ENCODE data around the gene ATP6V1G1.

The ATP6V1G1 gene

DNA sequence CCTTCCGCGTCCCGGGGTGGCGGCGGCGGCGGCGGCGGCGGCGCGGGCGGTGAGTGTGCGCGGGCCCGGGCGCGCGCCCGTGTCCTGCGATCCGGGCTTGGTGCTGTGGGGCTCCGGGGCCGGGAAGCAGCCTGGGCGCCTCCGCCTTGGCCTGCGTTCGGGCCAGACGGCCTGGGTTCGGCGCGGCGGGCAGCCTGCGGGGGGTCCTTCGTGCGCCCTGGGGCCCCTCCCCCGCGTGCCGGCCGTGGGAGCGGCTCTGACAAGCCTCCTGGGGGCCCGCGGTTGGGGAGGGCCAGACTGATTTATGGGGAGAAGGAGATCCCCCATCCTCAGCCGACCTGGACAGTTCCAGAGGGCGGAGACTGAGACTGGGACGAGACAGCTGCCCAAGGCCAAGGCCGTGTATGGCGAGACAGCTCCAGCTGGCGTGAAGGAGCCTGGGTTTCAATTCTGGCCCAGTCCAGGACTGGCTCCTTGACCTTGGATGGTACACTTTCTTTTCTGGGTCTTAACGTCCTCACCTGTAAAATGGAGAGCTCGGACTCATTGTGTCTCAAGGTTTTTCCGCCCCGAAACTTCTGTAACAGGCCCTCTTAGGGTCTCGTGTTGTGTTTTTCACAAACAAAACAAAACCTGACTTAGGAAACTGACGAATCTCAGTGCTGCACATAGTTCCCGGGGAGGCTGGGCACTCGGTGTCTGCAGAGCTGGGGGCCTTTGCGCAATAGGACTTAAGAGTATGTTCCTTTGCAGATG is 24.1 kb downstream of the ATP6V1G1 start:
- DNase-seq (ENCODE audit: low read depth, low spot score), result no peak

- no peak for DNase-seq (ENCODE audit: low read depth, low spot score)
Measured at GRCh38 chr9:114612272-114612923, 24.8 kb downstream of the ATP6V1G1 start.

GRCh38 chr9:114613087-114613486 is 25.5 kb downstream of the ATP6V1G1 start:
- no peak for DNase-seq (ENCODE audit: low read depth, low spot score)

DNA sequence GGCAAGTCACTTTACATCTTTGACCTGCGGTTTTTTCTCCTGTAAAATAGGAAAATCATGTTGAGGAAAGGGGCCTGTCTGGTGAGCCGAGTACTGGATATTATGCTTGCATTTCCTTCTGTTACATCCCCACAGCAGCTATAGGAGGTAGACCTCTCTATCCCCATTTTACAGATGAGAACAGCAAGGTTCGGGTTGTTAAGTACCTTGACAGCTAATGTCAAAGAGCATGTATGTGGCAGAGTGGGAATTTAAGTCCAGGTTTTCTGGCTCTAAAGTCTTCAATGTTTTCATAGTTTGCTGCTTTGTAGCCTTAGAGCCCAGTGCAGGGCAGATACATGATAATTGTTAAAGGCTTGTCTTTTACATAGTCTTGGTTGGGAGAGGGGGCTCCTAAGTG is 26.4 kb downstream of the ATP6V1G1 start:
- no peak for DNase-seq (ENCODE audit: low read depth, low spot score)

GRCh38 chr9:114614373-114614772 is 26.8 kb downstream of the ATP6V1G1 start:
- DNase-seq (ENCODE audit: low read depth, low spot score), result no peak

- DNase-seq (ENCODE audit: low read depth, low spot score), result no peak
Measured at GRCh38 chr9:114616684-114617520, 29.3 kb downstream of the ATP6V1G1 start.

- DNase-seq (ENCODE audit: low read depth, low spot score), result no peak
Measured at GRCh38 chr9:114619191-114619761, 31.7 kb downstream of the ATP6V1G1 start.

- no peak for DNase-seq (ENCODE audit: low read depth, low spot score)
Measured at GRCh38 chr9:114621561-114621960, 34.0 kb downstream of the ATP6V1G1 start.

DNA sequence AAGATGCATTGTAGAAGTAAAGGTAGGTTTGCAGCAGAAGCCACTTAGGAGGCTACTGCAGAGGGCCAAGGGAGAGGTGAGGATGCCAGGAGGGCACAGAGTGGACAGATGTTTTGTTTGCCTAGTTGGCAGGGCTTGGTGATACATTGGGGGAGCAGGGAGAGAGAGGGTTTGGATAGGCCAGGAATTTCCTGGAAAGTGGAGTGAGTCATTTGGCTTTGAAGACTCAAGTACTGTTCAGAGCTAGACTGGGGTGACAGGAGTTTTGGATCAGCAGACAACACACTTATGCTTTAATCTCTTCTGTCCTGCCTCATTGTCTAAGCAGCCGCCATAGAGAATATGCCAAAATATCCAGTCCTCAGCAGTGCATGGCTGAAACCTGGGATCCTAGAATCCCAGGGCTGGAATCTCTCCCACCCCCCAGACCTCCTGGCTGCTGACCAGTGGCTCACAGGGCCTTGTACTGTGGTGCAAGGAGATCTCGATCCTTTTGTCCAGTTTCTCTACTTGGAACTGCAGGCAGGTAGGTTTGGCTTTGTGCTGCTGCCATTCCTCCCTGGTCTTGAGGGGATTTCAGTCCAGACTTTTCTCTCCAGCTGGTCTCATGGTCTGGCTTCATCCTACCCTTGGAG is 34.5 kb downstream of the ATP6V1G1 start:
- no peak for DNase-seq (ENCODE audit: low read depth, low spot score)

- no peak for DNase-seq (ENCODE audit: low read depth, low spot score)
Measured at GRCh38 chr9:114624677-114625076, 37.1 kb downstream of the ATP6V1G1 start.

DNA sequence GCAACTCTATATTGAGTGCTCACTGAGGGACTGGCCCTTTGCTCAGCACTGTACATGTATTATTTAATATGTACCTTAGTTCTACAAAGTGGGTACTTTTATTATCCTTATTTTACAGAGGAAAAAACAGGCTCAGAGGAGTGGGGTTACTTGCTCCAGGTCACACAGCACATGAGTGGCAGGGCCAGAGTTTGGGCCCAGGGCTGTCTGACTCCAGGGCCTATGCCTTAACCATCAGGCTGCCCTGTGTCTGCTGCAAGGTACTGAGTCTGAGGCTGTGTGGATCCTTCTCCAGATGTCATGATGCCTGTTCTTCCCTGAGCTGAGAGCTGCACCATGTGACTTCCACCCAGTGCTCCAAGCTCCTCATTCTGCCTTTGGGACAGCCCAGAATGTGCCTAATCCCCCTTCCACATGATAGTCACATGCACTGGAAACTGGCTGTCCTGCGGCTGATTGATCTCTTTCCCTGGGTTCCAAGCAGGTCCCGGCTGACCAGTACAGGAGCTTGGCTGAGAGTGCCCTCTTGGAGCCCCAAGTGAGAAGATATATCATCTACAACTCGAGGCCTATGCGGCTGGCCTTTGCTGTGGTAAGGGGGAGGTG is 38.9 kb downstream of the ATP6V1G1 start:
- DNase-seq (ENCODE audit: low read depth, low spot score), result no peak

GRCh38 chr9:114627553-114627952 is 40.0 kb downstream of the ATP6V1G1 start:
- DNase-seq (ENCODE audit: low read depth, low spot score), result no peak

- no peak for DNase-seq (ENCODE audit: low read depth, low spot score)
Measured at GRCh38 chr9:114629563-114630090, 42.1 kb downstream of the ATP6V1G1 start.

GRCh38 chr9:114631166-114631565 is 43.6 kb downstream of the ATP6V1G1 start:
- no peak for DNase-seq (ENCODE audit: low read depth, low spot score)

DNA sequence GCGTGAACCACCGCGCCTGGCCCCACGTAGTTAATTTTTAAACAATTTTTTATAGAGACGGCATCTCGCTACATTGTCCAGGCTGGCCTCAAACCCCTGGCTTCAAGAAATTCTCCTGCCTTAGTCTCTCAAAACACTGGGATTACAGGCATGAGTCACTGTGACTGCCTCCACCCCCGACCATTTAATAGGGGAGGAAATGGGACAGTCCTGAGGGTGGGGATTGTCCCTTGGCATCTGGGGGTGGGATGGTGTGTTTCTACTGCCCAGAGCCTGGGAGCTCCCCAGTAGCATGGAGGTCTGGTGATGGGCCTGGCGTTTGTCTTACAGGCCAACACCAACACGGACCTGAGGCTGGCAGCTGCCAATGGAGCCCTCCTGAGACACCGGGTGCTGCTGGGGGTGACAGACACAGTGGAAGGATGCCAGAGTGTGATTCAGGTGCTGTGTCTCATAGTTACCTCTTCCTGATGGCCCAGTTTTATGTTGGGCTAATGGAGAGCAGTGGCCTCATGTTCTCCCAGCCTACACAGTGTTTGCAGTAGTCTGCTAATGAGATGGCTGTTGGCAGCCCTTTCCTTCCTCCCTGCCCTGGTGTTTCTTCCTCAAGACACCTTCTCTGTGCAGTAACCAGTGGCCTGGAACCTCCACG is 46.0 kb downstream of the ATP6V1G1 start:
- DNase-seq (ENCODE audit: low read depth, low spot score), result no peak

DNA sequence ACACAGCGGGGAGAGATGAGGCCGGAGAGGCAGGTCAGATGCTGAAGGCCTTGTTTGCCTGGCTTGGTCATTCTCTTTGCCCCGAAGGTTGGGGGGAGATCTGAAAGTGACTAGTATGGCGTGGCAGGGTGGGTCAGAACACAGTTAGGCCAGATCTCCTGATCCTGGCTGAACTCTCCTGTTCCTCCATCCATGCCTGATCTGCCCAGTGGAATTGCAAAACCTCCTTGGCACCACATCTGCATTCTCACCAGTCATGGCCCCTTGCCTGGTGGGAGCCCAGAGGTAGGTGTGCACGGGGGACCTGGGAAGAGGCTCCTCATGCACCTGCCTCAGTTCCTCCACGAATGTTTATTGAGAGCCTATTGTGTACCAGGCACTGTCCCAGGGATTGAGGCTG is 46.8 kb downstream of the ATP6V1G1 start:
- DNase-seq (ENCODE audit: low read depth, low spot score), result no peak

GRCh38 chr9:114638404-114638803 is 50.8 kb downstream of the ATP6V1G1 start:
- no peak for DNase-seq (ENCODE audit: low read depth, low spot score)

GRCh38 chr9:114641967-114642366 is 54.4 kb downstream of the ATP6V1G1 start:
- no peak for DNase-seq (ENCODE audit: low read depth, low spot score)

GRCh38 chr9:114643001-114643400 is 55.4 kb downstream of the ATP6V1G1 start:
- no peak for DNase-seq (ENCODE audit: low read depth, low spot score)

- DNase-seq (ENCODE audit: low read depth, low spot score), result no peak
Measured at GRCh38 chr9:114643896-114644295, 56.3 kb downstream of the ATP6V1G1 start.
